Measurements from ENCODE around the gene MACROD2.

The MACROD2 gene

DNA sequence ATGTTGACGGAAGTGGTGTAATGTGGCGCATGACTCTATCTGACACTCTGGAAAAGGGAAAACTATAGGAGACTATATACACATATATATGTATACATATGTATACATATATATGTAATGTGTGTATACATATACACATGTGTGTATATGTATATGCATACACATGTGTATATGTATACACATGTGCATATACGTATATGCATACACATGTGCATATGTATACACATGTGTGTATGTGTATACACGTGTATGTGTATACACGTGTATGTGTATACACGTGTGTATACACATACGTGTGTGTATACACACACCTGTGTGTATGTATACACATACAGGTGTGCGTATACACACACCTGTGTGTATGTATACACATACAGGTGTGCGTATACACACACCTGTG lies 1025.5 kb downstream of the MACROD2 start:
- FAIRE-seq (peak; percentile 97), DNase-seq (ENCODE audit: low spot score) (no peak)

DNA sequence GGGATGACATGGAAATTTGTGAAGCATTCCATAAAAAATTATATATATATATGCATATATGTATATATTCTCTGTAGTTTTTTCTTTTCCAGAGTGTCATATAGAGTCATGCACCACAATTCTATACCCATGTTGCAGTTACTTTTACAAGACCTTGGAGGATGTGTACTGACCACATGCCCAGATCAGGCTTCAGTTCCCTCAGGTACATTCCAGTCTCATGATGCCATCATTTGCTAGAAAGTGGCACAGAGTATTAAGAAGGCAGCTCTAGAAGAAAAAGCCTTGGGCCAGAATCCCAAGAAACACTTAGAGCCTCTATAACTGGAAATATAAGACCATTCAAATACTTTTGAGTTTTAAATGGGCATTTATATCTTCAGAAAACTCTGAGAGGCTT lies 1027.6 kb downstream of the MACROD2 start:
- FAIRE-seq (no peak), DNase-seq (ENCODE audit: low spot score) (peak; percentile 6)

GRCh38 chr20:15026759-15027158 lies 1031.4 kb downstream of the MACROD2 start:
- DNase-seq (ENCODE audit: low spot score) (no peak), FAIRE-seq (no peak)

- FAIRE-seq (no peak), DNase-seq (ENCODE audit: low spot score) (no peak)
These were observed 1035.5 kb downstream of the MACROD2 start for GRCh38 chr20:15030826-15031225.

- no peak for FAIRE-seq
- no peak for DNase-seq (ENCODE audit: low spot score)
These were observed 1036.4 kb downstream of the MACROD2 start for GRCh38 chr20:15031546-15032351.

GRCh38 chr20:15032352-15032622 lies 1037.0 kb downstream of the MACROD2 start:
- DNase-seq (ENCODE audit: low spot score) (no peak), FAIRE-seq (no peak)

GRCh38 chr20:15033269-15033668 lies 1038.0 kb downstream of the MACROD2 start:
- DNase-seq (ENCODE audit: low spot score), result no peak
- FAIRE-seq, result no peak

DNA sequence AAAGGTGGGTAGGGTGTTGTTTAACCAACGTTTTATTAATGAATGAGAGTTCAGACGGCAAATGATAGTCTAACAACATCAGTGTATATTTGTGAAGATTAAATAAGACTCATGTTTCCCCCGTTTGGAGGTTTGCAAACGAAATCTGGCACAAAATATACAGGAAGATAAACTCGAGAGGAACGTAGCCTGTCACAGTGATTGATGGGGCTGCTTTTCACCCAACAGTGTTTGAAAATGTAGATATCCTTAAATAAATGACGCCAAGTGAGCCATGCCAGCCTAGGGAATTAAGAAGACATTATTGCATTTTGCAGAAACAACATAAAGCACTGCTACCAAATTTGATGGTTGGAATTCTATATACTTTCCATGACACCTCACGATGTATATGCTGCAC lies 1038.6 kb downstream of the MACROD2 start:
- FAIRE-seq, result no peak

DNA sequence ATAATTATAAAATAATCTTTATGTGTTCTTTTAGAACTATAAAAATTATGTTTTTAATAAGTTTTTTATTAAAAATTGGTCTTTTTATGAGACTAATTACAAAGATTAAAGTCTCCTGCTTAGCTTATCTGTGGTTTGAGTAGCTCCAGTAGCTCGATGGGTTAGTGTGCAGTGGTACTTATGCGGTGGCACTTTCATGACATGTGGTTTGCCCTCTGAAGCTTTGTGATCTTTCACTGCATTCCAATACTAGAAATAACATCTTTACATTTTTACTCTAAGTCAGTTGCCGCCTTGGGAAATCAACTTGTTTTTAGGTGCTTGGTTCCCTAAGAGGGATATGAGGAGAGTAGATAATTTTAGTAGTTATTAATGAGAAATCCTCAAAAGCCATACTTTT lies 1041.6 kb downstream of the MACROD2 start:
- no peak for DNase-seq (ENCODE audit: low spot score)
- no peak for FAIRE-seq

More for the DNA sequence above, 1038.6 kb downstream of the MACROD2 start:
- no peak for DNase-seq (ENCODE audit: low spot score)

DNA sequence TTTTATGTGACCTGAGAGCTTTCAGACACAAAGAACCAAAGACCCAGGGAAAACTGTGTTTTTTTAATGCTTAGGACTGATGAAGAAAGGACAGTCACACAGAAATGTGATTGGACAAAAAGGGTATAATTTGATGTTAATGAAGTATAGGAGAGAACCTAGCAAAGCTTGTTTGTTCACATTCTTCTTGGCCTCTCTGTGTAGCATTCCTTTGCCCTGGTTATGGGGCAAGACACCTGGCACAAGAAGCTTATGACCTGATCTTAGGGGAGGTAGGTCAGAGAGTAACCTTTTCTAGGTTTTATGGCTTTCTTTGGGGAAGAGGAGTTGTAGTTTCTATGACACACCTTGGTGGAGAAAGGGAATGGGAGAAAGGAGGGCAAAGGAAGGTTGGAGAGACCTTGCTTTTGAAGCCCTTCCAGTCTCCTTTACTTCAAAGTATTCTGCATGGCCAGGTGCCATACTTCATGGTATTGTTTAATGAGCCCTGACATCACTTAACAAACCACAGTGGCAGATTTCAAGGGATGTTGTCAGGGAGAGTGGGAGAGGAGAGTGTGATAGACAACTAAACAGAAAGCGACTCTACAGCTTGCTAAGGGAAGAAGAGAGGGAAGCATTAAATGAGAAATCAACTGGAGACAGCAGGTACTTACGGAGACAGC lies 1043.9 kb downstream of the MACROD2 start:
- no peak for FAIRE-seq
- DNase-seq (ENCODE audit: low spot score), result no peak

- no peak for FAIRE-seq
- no peak for DNase-seq (ENCODE audit: low spot score)
These were observed 1047.4 kb downstream of the MACROD2 start for GRCh38 chr20:15042723-15043122.

DNA sequence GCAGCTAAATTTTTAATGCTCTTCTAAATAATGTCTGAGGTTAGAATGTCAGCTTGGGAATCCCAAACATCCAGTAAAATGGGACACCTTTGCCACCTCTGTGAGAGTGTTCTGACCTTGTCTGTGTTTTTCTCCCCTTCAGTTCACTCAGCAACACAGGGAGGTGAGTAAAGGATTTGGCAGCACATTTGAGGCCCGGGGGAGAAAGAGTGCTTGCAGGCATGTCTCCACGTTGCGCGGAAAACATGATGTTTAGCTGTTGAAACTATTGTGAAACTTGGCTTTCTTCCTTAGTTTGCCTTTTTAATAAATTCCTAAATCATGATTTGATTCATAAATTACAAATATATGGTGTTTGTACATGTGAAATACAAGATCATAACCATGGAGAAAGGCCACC lies 1049.9 kb downstream of the MACROD2 start:
- FAIRE-seq (no peak), DNase-seq (ENCODE audit: low spot score) (no peak)

DNA sequence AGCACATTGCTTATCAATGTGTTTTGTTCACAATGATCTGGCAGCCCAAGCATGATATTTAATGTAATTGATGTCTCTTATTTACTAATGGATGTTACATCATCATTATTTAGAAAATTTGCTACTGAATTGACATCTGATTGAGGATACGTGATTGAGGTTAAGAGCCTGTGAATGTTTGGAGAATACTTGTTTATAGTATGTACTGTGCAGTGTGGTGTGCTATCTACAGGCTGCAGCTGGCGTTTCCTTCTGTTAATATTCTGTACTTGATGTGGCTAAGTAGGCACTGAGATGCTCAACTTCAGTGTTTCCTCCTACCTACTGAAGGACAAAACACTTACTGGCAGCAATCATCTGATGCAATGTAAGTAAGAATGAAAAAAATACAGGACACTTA lies 1051.7 kb downstream of the MACROD2 start:
- no peak for FAIRE-seq

DNA sequence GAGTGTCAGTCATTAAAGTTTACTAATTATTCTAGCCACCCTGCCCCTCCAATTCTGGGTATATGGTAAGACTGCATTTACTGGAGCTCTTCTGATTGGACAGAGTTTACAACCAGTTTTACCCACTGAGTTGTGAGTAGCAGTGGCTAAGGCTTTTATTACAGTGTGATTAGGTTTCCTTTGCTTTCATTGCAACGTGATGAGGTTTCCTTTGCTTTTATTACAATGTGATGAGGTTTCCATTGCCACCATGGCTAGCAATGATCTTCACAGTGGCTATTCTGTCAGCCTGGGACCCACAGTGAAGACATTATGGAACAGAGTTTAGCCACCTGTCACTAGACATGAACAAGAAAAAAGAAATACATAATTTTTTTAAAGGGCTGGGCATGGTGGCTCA lies 1052.3 kb downstream of the MACROD2 start:
- no peak for DNase-seq (ENCODE audit: low spot score)
- FAIRE-seq, result no peak

More for the DNA sequence above, 1051.7 kb downstream of the MACROD2 start:
- no peak for DNase-seq (ENCODE audit: low spot score)

- FAIRE-seq (no peak), DNase-seq (ENCODE audit: low spot score) (no peak)
These were observed 1060.9 kb downstream of the MACROD2 start for GRCh38 chr20:15056246-15056645.

GRCh38 chr20:15058841-15059240 lies 1063.5 kb downstream of the MACROD2 start:
- DNase-seq (ENCODE audit: low spot score) (no peak), FAIRE-seq (no peak)

- DNase-seq (ENCODE audit: low spot score), result no peak
- no peak for FAIRE-seq
These were observed 1064.1 kb downstream of the MACROD2 start for GRCh38 chr20:15059438-15059837.

DNA sequence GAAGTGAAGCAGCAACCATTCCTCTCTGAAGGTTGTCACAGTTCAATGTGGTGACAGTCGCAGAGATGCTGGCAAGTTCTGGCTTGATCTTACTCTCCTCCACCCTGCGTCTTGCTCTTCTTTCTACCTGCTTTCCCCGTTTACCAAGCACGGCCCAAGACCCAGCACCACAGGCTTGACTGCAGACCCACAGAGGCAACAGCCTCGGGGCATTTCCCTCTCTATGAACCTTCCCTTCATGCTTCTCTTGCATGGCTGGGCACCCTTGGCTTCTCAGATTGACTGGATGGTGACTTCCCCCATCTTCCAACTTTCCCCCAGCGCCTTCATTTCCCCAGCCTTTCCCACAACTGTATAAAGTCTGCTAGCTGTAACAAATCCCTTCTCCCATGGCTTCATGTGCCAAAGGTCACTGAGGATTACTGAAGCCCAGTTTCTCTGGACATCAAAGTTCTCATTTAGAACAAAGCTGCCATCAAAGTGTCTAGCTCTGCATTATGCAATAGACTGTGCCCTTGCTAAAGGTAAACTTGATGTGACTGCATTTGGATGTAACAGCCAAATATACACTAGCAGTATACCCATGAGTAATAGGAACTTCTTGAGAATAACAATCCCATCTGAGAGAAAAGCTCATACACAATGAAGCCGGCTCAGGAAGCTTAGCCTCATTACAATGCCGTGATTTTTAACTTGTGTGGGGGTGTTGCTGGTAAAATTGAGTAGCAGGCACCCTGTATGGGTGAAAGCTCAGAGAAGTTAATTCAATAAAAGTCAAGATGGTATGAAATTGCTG lies 1065.1 kb downstream of the MACROD2 start:
- DNase-seq (ENCODE audit: low spot score) (no peak), FAIRE-seq (no peak)

DNA sequence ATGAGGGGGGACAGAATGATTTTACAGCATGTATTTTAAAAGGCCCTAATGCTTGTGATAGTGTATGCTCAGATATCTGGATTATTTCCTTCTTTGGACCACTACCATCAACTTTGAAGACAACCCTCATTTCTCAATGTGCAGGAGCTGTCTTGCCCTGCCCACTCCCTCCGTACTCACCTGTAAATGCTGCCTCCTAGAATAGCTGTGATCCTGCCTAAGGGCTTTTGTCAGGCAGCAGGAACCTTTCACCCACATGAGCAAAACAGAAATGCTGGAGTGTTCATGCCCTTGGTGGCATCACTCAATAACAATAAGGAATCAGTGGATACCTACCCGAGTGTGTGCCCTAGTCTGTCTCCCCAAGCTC lies 1065.7 kb downstream of the MACROD2 start:
- DNase-seq (ENCODE audit: low spot score) (no peak), FAIRE-seq (no peak)

- FAIRE-seq, result no peak
- no peak for DNase-seq (ENCODE audit: low spot score)
These were observed 1066.6 kb downstream of the MACROD2 start for GRCh38 chr20:15061955-15062354.

GRCh38 chr20:15063081-15063480 lies 1067.8 kb downstream of the MACROD2 start:
- FAIRE-seq, result no peak

DNA sequence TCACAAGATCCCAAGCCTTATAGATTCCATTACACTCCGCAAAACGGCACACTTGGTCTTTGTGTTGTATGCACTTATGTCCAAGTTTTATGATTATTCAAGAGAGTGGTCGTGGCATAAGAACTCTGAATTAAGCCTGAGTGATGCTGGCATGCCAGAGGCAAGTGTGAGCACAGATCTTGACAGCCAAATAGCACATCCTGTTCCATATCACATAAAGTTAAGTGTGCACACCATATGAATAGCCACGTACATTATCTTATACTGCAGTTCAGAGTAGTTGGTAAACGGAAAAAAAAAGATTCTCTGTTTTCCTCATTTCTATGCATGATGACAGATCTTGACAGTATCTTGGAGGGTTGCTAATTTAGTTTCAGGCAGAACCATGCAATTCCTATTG lies 1069.4 kb downstream of the MACROD2 start:
- DNase-seq (ENCODE audit: low spot score) (no peak), FAIRE-seq (no peak)

More at GRCh38 chr20:15063081-15063480, 1067.8 kb downstream of the MACROD2 start:
- DNase-seq (ENCODE audit: low spot score), result no peak
